HG03108 (cell line): ENCODE results near the gene CAPS2.

Experiments used
- ATAC-seq: cut with Tn5 transposase; IDR thresholded peaks from one replicate; pipeline ENCODE4 v1.9.1; 2021; ENCODE audit warnings: moderate library complexity; ENCODE audit not compliant: unreplicated experiment

The CAPS2 gene

GRCh38 chr12:75305412-75306332 lies 24.5 kb downstream of the CAPS2 start:
- ATAC-seq: no peak

GRCh38 chr12:75302781-75303180 lies 27.3 kb downstream of the CAPS2 start:
- ATAC-seq: no peak

- ATAC-seq: no peak
Observed at GRCh38 chr12:75302225-75302624, 27.9 kb downstream of the CAPS2 start.

GRCh38 chr12:75294797-75295196 lies 35.3 kb downstream of the CAPS2 start:
- ATAC-seq: no peak

- ATAC-seq: no peak
Observed at GRCh38 chr12:75294336-75294735, 35.8 kb downstream of the CAPS2 start.

GRCh38 chr12:75291014-75291413 lies 39.1 kb downstream of the CAPS2 start:
- no peak for ATAC-seq

GRCh38 chr12:75289753-75290152 lies 40.4 kb downstream of the CAPS2 start:
- no peak for ATAC-seq

GRCh38 chr12:75288860-75289259 lies 41.3 kb downstream of the CAPS2 start:
- no peak for ATAC-seq

- no peak for ATAC-seq
Observed at GRCh38 chr12:75275702-75276101, 54.4 kb downstream of the CAPS2 start.

- no peak for ATAC-seq
Observed at GRCh38 chr12:75271576-75271975, 58.5 kb downstream of the CAPS2 start.

- ATAC-seq: no peak
Observed at GRCh38 chr12:75270157-75270556, 60.0 kb downstream of the CAPS2 start.

GRCh38 chr12:75269209-75269608 lies 60.9 kb downstream of the CAPS2 start:
- no peak for ATAC-seq

GRCh38 chr12:75260316-75260715 lies 69.8 kb downstream of the CAPS2 start:
- no peak for ATAC-seq

GRCh38 chr12:75259143-75259542 lies 71.0 kb downstream of the CAPS2 start:
- no peak for ATAC-seq

- no peak for ATAC-seq
Observed at GRCh38 chr12:75257510-75257909, 72.6 kb downstream of the CAPS2 start.

- no peak for ATAC-seq
Observed at GRCh38 chr12:75245108-75245507, 85.0 kb downstream of the CAPS2 start.

- ATAC-seq: peak; percentile 82
Observed at GRCh38 chr12:75239987-75240386, 90.1 kb downstream of the CAPS2 start.

- ATAC-seq: no peak
Observed at GRCh38 chr12:75236206-75236605, 93.9 kb downstream of the CAPS2 start.

- ATAC-seq: no peak
Observed at GRCh38 chr12:75227132-75227531, 103.0 kb downstream of the CAPS2 start.
